Measurements from ENCODE around the gene RTCA.

GRCh38 chr1:100321100-100321493 is 55.1 kb downstream of the RTCA start:
- TF ChIP-seq FOXA1 (IDR thresholded peaks at IDR 0.05) (no peak), FOXK2 (IDR thresholded peaks at IDR 0.05) (no peak), NFRKB (IDR thresholded peaks at IDR 0.05) (no peak), FOXM1 (IDR thresholded peaks at IDR 0.05; ENCODE audit: borderline replicate concordance) (no peak), PKNOX1 (IDR thresholded peaks at IDR 0.05) (no peak), HDGF (IDR thresholded peaks at IDR 0.05; ENCODE audit: borderline replicate concordance) (no peak), SP1 (IDR thresholded peaks at IDR 0.05) (no peak), BHLHE40 (IDR thresholded peaks at IDR 0.05; ENCODE audit: borderline replicate concordance) (no peak), ELF4 (IDR thresholded peaks at IDR 0.05) (no peak), ARNT (IDR thresholded peaks at IDR 0.05) (no peak), TARDBP (IDR thresholded peaks at IDR 0.05) (no peak), LEF1 (IDR thresholded peaks at IDR 0.05; ENCODE audit: borderline replicate concordance) (no peak)

All from HEK293T (cell line).